ENCODE data around the gene PRKCH.

DNA sequence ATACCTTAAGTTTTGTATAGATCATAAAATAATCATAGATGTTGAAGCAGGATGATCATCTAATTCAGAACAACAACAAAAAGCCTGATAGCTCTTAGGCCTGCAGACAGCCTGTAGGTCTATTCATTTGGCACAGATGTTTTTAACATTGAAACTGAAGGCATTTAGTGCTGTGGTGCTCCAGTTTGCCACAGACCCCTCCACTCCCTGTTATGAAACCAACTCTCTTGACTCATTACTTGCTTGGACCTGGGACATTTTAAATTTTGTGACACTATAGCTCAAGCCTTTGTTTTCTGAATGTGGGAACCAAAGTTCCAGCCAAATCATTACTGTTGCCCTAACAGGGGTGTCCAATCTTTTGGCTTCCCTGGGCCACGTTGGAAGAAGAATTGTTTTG is 9.1 kb downstream of the PRKCH start:
- TF ChIP-seq, protein P1, sequence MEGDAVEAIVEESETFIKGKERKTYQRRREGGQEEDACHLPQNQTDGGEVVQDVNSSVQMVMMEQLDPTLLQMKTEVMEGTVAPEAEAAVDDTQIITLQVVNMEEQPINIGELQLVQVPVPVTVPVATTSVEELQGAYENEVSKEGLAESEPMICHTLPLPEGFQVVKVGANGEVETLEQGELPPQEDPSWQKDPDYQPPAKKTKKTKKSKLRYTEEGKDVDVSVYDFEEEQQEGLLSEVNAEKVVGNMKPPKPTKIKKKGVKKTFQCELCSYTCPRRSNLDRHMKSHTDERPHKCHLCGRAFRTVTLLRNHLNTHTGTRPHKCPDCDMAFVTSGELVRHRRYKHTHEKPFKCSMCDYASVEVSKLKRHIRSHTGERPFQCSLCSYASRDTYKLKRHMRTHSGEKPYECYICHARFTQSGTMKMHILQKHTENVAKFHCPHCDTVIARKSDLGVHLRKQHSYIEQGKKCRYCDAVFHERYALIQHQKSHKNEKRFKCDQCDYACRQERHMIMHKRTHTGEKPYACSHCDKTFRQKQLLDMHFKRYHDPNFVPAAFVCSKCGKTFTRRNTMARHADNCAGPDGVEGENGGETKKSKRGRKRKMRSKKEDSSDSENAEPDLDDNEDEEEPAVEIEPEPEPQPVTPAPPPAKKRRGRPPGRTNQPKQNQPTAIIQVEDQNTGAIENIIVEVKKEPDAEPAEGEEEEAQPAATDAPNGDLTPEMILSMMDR (IDR thresholded peaks at IDR 0.05), result no peak
- TF ChIP-seq POLR2A (IDR thresholded peaks at IDR 0.05), result no peak

Data from esophagus squamous epithelium (tissue), 4 donors.